GM12875 (cell line): ENCODE results near the gene HOXA10.

Experiments used
- H3K4me3 ChIP-seq: one replicate; pipeline ENCODE4 v1.5.1; 2011; ENCODE audit warnings: low read depth, low read length, control low read depth
- TF ChIP-seq, protein P1 (sequence below): IDR thresholded peaks from 2 replicates; pipeline ENCODE4 v1.5.1; 2011; ENCODE audit warnings: low read depth, mild to moderate bottlenecking, control low read depth, inconsistent platforms, low read length, moderate library complexity, borderline replicate concordance; ENCODE audit not compliant: insufficient read depth

The HOXA10 gene

DNA sequence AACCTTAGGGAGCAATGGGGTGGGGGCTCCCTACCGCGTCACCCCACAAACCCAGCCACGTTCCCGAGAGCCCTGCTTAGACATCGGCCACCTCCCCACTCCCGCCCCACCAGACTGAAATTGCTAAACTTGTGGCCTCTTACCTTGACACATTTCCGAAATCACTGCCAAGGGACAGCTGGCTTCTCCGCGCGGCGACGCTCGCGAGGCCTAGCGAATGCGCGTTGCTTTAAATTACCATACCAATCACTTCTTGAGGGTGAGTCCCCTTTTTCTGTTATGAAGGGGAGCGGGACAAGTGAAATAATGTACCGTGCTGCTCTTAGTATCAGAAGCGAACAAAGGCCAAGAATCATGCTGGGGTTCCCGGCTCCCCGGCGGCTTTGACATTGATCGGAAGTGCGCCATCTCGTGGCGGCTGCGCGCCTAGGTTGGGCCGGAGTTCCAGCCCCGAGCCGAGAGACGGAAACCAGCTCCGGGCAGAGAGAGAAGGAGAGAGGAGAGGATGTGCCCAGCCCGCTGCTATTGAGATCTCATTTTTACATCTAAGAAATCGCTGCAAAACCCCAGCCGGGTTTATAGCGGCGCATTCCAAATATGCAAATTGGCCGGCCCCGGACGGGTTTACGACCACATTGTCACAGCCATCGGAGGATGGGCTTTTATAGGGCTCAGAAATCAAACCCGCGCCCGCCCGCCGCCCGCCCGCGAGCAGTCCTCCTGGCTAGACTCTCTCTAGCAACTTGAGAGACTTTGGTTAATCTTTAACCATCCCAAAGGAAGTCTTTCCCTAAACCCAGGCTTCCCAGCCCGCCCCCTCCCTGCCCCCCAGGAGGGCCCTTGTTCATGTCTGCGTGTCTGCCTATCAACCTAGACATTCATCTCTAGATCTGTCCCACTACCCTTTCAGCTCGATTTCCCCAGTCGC is 5.6 kb upstream of the HOXA10 start:
- H3K4me3 ChIP-seq: no peak overlapping the region

DNA sequence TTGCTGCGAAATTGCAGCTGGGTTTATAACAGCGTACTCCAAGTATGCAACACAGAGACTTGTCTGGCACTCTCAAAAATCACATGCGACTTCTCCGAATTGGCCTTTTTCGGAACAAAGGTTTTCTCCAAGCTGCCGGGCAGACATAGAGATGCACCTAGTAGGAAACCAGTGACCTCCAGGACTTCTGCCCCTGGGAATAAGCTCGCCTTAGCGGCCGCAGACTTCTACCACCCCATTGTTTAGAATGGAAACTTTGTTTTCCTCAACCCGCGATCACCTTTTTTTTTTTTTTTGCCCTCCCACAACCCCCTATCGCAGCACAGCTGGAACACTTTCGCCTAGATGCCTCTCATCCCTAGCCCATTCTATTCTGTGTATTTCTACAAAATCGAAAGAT is 4.9 kb upstream of the HOXA10 start:
- TF ChIP-seq, protein P1, sequence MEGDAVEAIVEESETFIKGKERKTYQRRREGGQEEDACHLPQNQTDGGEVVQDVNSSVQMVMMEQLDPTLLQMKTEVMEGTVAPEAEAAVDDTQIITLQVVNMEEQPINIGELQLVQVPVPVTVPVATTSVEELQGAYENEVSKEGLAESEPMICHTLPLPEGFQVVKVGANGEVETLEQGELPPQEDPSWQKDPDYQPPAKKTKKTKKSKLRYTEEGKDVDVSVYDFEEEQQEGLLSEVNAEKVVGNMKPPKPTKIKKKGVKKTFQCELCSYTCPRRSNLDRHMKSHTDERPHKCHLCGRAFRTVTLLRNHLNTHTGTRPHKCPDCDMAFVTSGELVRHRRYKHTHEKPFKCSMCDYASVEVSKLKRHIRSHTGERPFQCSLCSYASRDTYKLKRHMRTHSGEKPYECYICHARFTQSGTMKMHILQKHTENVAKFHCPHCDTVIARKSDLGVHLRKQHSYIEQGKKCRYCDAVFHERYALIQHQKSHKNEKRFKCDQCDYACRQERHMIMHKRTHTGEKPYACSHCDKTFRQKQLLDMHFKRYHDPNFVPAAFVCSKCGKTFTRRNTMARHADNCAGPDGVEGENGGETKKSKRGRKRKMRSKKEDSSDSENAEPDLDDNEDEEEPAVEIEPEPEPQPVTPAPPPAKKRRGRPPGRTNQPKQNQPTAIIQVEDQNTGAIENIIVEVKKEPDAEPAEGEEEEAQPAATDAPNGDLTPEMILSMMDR: no peak
- H3K4me3 ChIP-seq: no peak overlapping the region

More for the DNA sequence above, 5.6 kb upstream of the HOXA10 start:
- TF ChIP-seq, protein P1: peak; percentile 75

DNA sequence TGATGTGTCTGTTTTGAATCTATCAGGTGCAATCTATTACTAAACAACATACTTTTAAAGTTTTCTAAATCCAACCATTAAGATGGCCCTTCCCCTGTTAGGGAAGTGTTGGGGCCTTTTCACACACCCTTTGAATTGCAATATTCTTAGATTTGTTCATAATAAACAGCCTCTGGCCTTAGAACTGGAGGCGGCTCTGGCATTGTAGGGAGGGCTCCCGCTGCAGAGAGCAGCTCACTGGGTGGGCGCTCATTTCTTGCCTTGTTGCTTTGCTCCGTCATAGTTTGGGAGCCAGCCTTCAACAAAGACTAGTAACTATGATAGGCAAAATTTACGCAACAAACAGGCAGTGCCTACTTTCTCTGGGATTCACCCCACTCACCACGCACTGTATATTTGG is 4.2 kb upstream of the HOXA10 start:
- H3K4me3 ChIP-seq: no peak overlapping the region
- TF ChIP-seq, protein P1: no peak

DNA sequence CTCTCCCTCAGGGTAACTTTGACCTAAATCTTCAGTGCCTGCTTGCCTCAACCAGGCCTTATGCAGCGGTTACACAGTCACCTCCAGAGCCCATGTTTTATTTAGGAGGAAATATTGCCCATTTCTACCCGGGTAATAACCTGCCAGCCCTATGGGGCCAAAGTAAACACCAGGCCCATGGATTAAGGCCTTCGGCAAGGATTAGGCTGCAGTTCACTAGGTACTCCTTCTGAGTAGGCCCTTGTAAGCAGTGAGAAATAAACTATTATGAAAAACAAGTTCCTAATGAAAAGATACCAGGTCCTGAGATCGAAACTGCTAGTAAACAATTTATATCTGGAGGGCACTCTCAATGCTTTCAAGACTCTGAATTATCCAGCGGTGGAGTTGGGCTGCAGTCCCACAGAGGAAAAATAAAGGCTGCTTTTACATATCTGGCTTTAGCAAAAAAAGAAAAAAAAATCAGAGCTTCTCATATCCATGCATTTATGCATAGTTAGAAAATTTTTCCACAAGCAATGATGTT is 3.7 kb upstream of the HOXA10 start:
- TF ChIP-seq, protein P1: no peak

DNA sequence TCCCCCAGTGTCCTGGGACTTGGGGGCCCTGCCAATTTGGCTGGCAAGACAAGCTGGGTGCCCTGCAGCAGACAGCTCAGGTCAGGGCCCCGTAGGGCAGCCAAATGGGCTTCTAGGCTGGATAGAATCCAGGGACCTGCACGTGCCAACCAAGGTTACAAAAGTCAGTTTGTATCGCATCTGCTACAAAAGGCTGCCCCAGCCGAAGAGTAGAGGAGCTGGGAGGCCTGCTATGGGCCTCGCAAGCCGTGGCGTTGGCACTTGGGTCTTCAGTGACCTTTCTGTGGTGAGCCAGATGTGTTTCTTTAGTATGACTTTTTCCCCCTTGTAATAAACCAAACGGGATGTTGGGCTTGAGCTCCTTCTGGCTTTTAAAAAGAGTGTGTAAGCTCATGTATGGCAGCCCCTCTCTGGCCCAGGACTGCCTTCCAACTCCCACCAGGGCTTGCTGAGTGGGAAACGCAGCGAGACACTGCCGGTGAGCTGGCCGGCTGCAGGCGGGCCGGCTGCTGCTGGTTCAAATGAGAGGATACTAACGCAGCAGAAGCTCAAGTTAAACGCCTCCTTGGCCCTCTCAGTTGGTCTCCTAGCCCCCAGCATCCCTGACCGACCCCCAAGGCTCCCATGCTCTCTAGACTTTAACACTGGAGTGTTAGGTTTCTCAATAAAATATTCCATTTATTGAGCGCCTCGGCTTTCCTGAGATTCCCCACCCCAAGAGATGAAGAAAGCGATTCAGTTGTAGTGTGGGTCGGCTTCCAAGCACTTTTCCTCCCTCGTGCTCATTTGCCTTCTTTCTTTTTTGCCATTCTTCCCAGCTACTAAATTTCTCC is 3.1 kb upstream of the HOXA10 start:
- TF ChIP-seq, protein P1: no peak

More for the DNA sequence above, 3.7 kb upstream of the HOXA10 start:
- H3K4me3 ChIP-seq: no peak overlapping the region

DNA sequence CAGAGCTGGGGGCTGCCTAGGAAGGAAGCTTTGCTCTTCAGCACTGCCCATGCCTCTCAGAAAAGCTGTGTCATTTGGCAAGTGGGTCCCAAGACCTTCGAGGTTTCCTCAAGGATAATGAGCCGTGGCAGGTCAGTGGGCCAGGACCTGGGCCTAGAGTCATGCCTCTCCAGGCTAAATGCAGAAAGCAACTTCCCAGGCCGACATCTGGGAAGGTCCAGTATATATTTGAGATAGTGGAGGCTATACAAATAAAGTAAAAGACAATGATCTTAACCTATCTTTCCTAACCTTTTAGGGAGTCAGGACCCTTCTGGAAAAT is 2.4 kb upstream of the HOXA10 start:
- TF ChIP-seq, protein P1: no peak
- H3K4me3 ChIP-seq: no peak overlapping the region

More for the DNA sequence above, 3.1 kb upstream of the HOXA10 start:
- no peak overlapping the region for H3K4me3 ChIP-seq
